GM12865 (cell line): Measurements from ENCODE around the gene DOCK1.
"Not testable (repeated sequence)": the region's sequence is repeated elsewhere in the genome, so short reads cannot be mapped to it uniquely, and the experiment has no call there.

Experiments
- DNase-seq: peaks from one replicate; pipeline ENCODE4 v3.0.0; 2010; ENCODE audit warnings: low read depth
- H3K4me3 ChIP-seq: 2 replicates; pipeline ENCODE4 v1.5.1; 2011; ENCODE audit warnings: mild to moderate bottlenecking, low read depth, low read length, control low read depth
- CTCF ChIP-seq: IDR thresholded peaks from 2 replicates; pipeline ENCODE4 v1.5.1; 2011; ENCODE audit warnings: low read length, control low read depth, low read depth, inconsistent platforms; ENCODE audit not compliant: insufficient read depth; ENCODE audit errors: missing control alignments

Gene DOCK1

GRCh38 chr10:127300868-127301321 lies 395.7 kb downstream of the DOCK1 start:
- no peak overlapping the region for H3K4me3 ChIP-seq
- DNase-seq: no peak
- TF ChIP-seq CTCF: no peak

GRCh38 chr10:127302343-127302742 lies 397.1 kb downstream of the DOCK1 start:
- TF ChIP-seq CTCF: no peak
- H3K4me3 ChIP-seq: no peak overlapping the region
- DNase-seq: no peak

- H3K4me3 ChIP-seq: no peak overlapping the region
- DNase-seq: no peak
- no peak for TF ChIP-seq CTCF
These were observed 397.9 kb downstream of the DOCK1 start for GRCh38 chr10:127303105-127303504.

- no peak for TF ChIP-seq CTCF
- no peak for DNase-seq
- no peak overlapping the region for H3K4me3 ChIP-seq
These were observed 398.5 kb downstream of the DOCK1 start for GRCh38 chr10:127303746-127304145.

GRCh38 chr10:127306479-127306878 lies 401.3 kb downstream of the DOCK1 start:
- no peak for TF ChIP-seq CTCF
- no peak for DNase-seq
- no peak overlapping the region for H3K4me3 ChIP-seq

- no peak for DNase-seq
- H3K4me3 ChIP-seq: no peak overlapping the region
- no peak for TF ChIP-seq CTCF
These were observed 402.1 kb downstream of the DOCK1 start for GRCh38 chr10:127307338-127307737.

- no peak for DNase-seq
- no peak overlapping the region for H3K4me3 ChIP-seq
- no peak for TF ChIP-seq CTCF
These were observed 402.8 kb downstream of the DOCK1 start for GRCh38 chr10:127308031-127308430.

- DNase-seq: not testable (repeated sequence)
These were observed 404.4 kb downstream of the DOCK1 start for GRCh38 chr10:127309619-127310018.

More at GRCh38 chr10:127309619-127310018, 404.4 kb downstream of the DOCK1 start:
- not testable (repeated sequence) for H3K4me3 ChIP-seq
